ENCODE data around the gene FARS2. TPM values are rescaled to one million over a fixed set of nuclear protein-coding genes. Genes with fewer than 3 reads are reported as not detected.

The FARS2 gene
- total and polyA plus RNA-seq, 7 experiments from 2014 or later: 16.2 to 28.1 (median 20.8) TPM

Other genes starting within 250 kb of the FARS2 start
- under 1 TPM in 3 of 5 experiments, not detected in 2; 0.07 to 0.24 (median 0.08) TPM for gene PPP1R3G, start 176.2 kb upstream of the FARS2 start, total RNA-seq
- gene PPP1R3G, start 176.2 kb upstream of the FARS2 start, polyA plus RNA-seq: not detected
- gene LYRM4, start 563 bp upstream of the FARS2 start, total RNA-seq: 10 to 100 TPM; 15.1 to 27.2 (median 22.4) TPM
- 10 to 100 TPM; 36.6 to 61.6 TPM for gene LYRM4, start 563 bp upstream of the FARS2 start, polyA plus RNA-seq

Data from naive thymus-derived CD4-positive, alpha-beta T cell (primary cell).